ENCODE results near the gene OR2F2. TPM values are rescaled to one million over a fixed set of nuclear protein-coding genes. Genes with fewer than 3 reads are reported as not detected.

OR2F2 gene
- total and polyA plus RNA-seq, 7 donors = not detected

GRCh38 chr7:143938379-143939243 lies 3.6 kb downstream of the OR2F2 start:
- H3K27me3 ChIP-seq = no peaks in the 10 kb centered on the region
- intact Hi-C loops (cut with DNase I) = no loop called here
- no peaks in the 10 kb centered on the region for H3K36me3 ChIP-seq
- TF ChIP-seq POLR2A (IDR thresholded peaks at IDR 0.05) (no peak), CTCF (IDR thresholded peaks at IDR 0.05) (no peak), EP300 (IDR thresholded peaks at IDR 0.05) (no peak), POLR2AphosphoS5 (IDR thresholded peaks at IDR 0.05) (no peak)
- 68 to 77% methylated on average over 5 of the region's 5 CpGs for WGBS, 2 donors
- DNase-seq = no peak
- H3K4me1 ChIP-seq = peaks cover 0 to 20% (median 12%) of the 10 kb centered on the region in 4 donors
- no peak overlapping the region for H3K4me3 ChIP-seq
- no peak overlapping the region for H3K27ac ChIP-seq
- no peaks in the 10 kb centered on the region for H3K9me3 ChIP-seq

GRCh38 chr7:143945423-143945822 lies 10.4 kb downstream of the OR2F2 start:
- 79 to 93% methylated on average over 4 of the region's 4 CpGs for WGBS, 2 donors
- no peak for TF ChIP-seq CTCF (IDR thresholded peaks at IDR 0.05)
- TF ChIP-seq POLR2A (IDR thresholded peaks at IDR 0.05) = no peak
- TF ChIP-seq EP300 (IDR thresholded peaks at IDR 0.05) = no peak
- no peak for TF ChIP-seq POLR2AphosphoS5 (IDR thresholded peaks at IDR 0.05)
- no peak overlapping the region for H3K27ac ChIP-seq
- H3K4me1 ChIP-seq = no peaks in the 10 kb centered on the region
- H3K9me3 ChIP-seq = no peaks in the 10 kb centered on the region
- DNase-seq = no peak
- H3K27me3 ChIP-seq = no peaks in the 10 kb centered on the region
- intact Hi-C loops (cut with DNase I) = no loop called here
- H3K4me3 ChIP-seq = no peak overlapping the region
- no peaks in the 10 kb centered on the region for H3K36me3 ChIP-seq

- WGBS, 2 donors = 67 to 85% methylated on average over 2 of the region's 2 CpGs
- no peaks in the 10 kb centered on the region for H3K9me3 ChIP-seq
- DNase-seq = no peak
- H3K27me3 ChIP-seq = no peaks in the 10 kb centered on the region
- intact Hi-C loops (cut with DNase I) = no loop called here
- TF ChIP-seq POLR2A (IDR thresholded peaks at IDR 0.05) (no peak), POLR2AphosphoS5 (IDR thresholded peaks at IDR 0.05) (no peak), EP300 (IDR thresholded peaks at IDR 0.05) (no peak), CTCF (IDR thresholded peaks at IDR 0.05) (no peak)
- no peak overlapping the region for H3K27ac ChIP-seq
- no peak overlapping the region for H3K4me3 ChIP-seq
- H3K36me3 ChIP-seq = no peaks in the 10 kb centered on the region
- no peaks in the 10 kb centered on the region for H3K4me1 ChIP-seq
Observed at GRCh38 chr7:143947111-143947510, 12.1 kb downstream of the OR2F2 start.

- H3K4me1 ChIP-seq = peaks cover 0 to 10% (median 1%) of the 10 kb centered on the region in 4 donors
- 27 to 86% methylated on average over 2 of the region's 2 CpGs for WGBS, 2 donors
- H3K4me3 ChIP-seq = no peak overlapping the region
- H3K36me3 ChIP-seq = no peaks in the 10 kb centered on the region
- no peak overlapping the region for H3K27ac ChIP-seq
- no peak for TF ChIP-seq EP300 (IDR thresholded peaks at IDR 0.05)
- no peak for TF ChIP-seq CTCF (IDR thresholded peaks at IDR 0.05)
- TF ChIP-seq POLR2A (IDR thresholded peaks at IDR 0.05) = no peak
- no peak for TF ChIP-seq POLR2AphosphoS5 (IDR thresholded peaks at IDR 0.05)
- no peaks in the 10 kb centered on the region for H3K27me3 ChIP-seq
- DNase-seq = no peak
- no peaks in the 10 kb centered on the region for H3K9me3 ChIP-seq
- intact Hi-C loops (cut with DNase I) = no loop called here
Observed at GRCh38 chr7:143948733-143949132, 13.7 kb downstream of the OR2F2 start.

Data from sigmoid colon (tissue), 7 donors.